H9 (cell line): ENCODE measurements around the gene ANKZF1. TPM values are rescaled to one million over a fixed set of nuclear protein-coding genes. Genes with fewer than 3 reads are reported as not detected.

Experiments
- DNase-seq: peaks from one replicate; pipeline ENCODE4 v3.0.0-alpha.2; 2017
- H2AFZ ChIP-seq: one replicate; pipeline ENCODE4 v1.6.1; 2013; ENCODE audit warnings: mild to moderate bottlenecking, low read length, control low read depth, moderate library complexity
- H2AK5ac ChIP-seq: 2 replicates; pipeline ENCODE4 v1.6.1; 2013; ENCODE audit warnings: low read length, control low read depth, mixed read lengths; ENCODE audit not compliant: insufficient read length
- H2BK120ac ChIP-seq: one replicate; pipeline ENCODE4 v1.6.1; 2013; ENCODE audit warnings: low read depth, mild to moderate bottlenecking, low read length, control low read depth, inconsistent platforms; ENCODE audit not compliant: poor library complexity, severe bottlenecking
- H2BK12ac ChIP-seq: 2 replicates; pipeline ENCODE4 v1.6.1; 2013; ENCODE audit warnings: low read length, control low read depth, mixed read lengths, low read depth; ENCODE audit not compliant: insufficient read length
- H2BK15ac ChIP-seq: 2 replicates; pipeline ENCODE4 v1.6.1; 2013; ENCODE audit warnings: low read depth, low read length, control low read depth
- H2BK20ac ChIP-seq: one replicate; pipeline ENCODE4 v1.6.1; 2013; ENCODE audit warnings: low read depth, mild to moderate bottlenecking, low read length, control low read depth, inconsistent platforms; ENCODE audit not compliant: poor library complexity, severe bottlenecking
- H2BK5ac ChIP-seq: 2 replicates; pipeline ENCODE4 v1.6.1; 2013; ENCODE audit warnings: low read length, control low read depth, mixed read lengths; ENCODE audit not compliant: insufficient read length
- H3K14ac ChIP-seq: 2 replicates; pipeline ENCODE4 v1.6.1; 2013; ENCODE audit warnings: low read length, control low read depth; ENCODE audit not compliant: insufficient read depth
- H3K18ac ChIP-seq: 2 replicates; pipeline ENCODE4 v1.6.1; 2013; ENCODE audit warnings: low read depth, mild to moderate bottlenecking, mixed read lengths, low read length, control low read depth; ENCODE audit not compliant: insufficient read length
- H3K23ac ChIP-seq: 2 replicates; pipeline ENCODE4 v1.6.1; 2013; ENCODE audit warnings: low read length, control low read depth, mixed read lengths, low read depth; ENCODE audit not compliant: insufficient read length
- H3K23me2 ChIP-seq: 2 replicates; pipeline ENCODE4 v1.6.1; 2013; ENCODE audit warnings: low read depth, mild to moderate bottlenecking, mixed read lengths, low read length, control low read depth; ENCODE audit not compliant: insufficient read length, poor library complexity, severe bottlenecking
- H3K27ac ChIP-seq: 2 replicates; pipeline ENCODE4 v1.5.1; 2013; ENCODE audit warnings: low read length, control low read depth, mixed read lengths, low read depth; ENCODE audit not compliant: insufficient read length
- H3K27me3 ChIP-seq: 2 replicates; pipeline ENCODE4 v1.6.1; 2013; ENCODE audit warnings: low read length, control low read depth, inconsistent platforms; ENCODE audit not compliant: insufficient read depth
- H3K4ac ChIP-seq: 2 replicates; pipeline ENCODE4 v1.6.1; 2013; ENCODE audit warnings: low read depth, mild to moderate bottlenecking, control low read depth, inconsistent platforms, low read length, moderate library complexity
- H3K4me1 ChIP-seq: 2 replicates; pipeline ENCODE4 v1.6.1; 2013; ENCODE audit warnings: low read length, control low read depth, inconsistent platforms; ENCODE audit not compliant: insufficient read depth
- H3K4me2 ChIP-seq: 2 replicates; pipeline ENCODE4 v1.6.1; 2013; ENCODE audit warnings: low read length, control low read depth, mixed read lengths; ENCODE audit not compliant: insufficient read length, insufficient read depth
- H3K56ac ChIP-seq: 2 replicates; pipeline ENCODE4 v1.6.1; 2013; ENCODE audit warnings: low read depth, mild to moderate bottlenecking, mixed read lengths, low read length, control low read depth; ENCODE audit not compliant: insufficient read length
- H3K79me1 ChIP-seq: 2 replicates; pipeline ENCODE4 v1.6.1; 2013; ENCODE audit warnings: low read depth, mild to moderate bottlenecking, moderate library complexity, low read length, control low read depth, inconsistent platforms; ENCODE audit not compliant: insufficient read depth, poor library complexity, severe bottlenecking
- H3K79me2 ChIP-seq: 2 replicates; pipeline ENCODE4 v1.6.1; 2013; ENCODE audit warnings: low read length, control low read depth, inconsistent platforms; ENCODE audit not compliant: insufficient read depth
- H3K9ac ChIP-seq: 2 replicates; pipeline ENCODE4 v1.6.1; 2013; ENCODE audit warnings: low read length, control low read depth, mixed read lengths; ENCODE audit not compliant: insufficient read length; ENCODE audit errors: extremely low read depth
- H3K9me3 ChIP-seq: one replicate; pipeline ENCODE4 v1.6.1; 2013; ENCODE audit warnings: low read depth, low read length, inconsistent platforms; ENCODE audit not compliant: control insufficient read depth
- H3T11ph ChIP-seq: one replicate; pipeline ENCODE4 v1.6.1; 2013; ENCODE audit warnings: mild to moderate bottlenecking, low read length, control low read depth, inconsistent platforms
- H4K20me1 ChIP-seq: one replicate; pipeline ENCODE4 v1.6.1; 2013; ENCODE audit not compliant: control insufficient read depth, insufficient read length, insufficient read depth
- H4K5ac ChIP-seq: 2 replicates; pipeline ENCODE4 v1.6.1; 2013; ENCODE audit warnings: low read depth, mild to moderate bottlenecking, mixed read lengths, low read length, control low read depth; ENCODE audit not compliant: insufficient read length
- H4K8ac ChIP-seq: replicated peaks from 2 replicates; pipeline ENCODE4 v1.6.1; 2013; ENCODE audit warnings: low read length, control low read depth, mixed read lengths, low read depth; ENCODE audit not compliant: insufficient read length
- H4K91ac ChIP-seq: 2 replicates; pipeline ENCODE4 v1.6.1; 2013; ENCODE audit warnings: low read depth, mild to moderate bottlenecking, moderate library complexity, mixed read lengths, low read length, control low read depth; ENCODE audit not compliant: insufficient read length
- H3K27ac Mint-ChIP-seq, 3 experiments: 2 replicates in 2 of 3; 3 replicates in 1 of 3; pipeline ENCODE4 v1.8.0; 2020 to 2021; ENCODE audit warnings: mixed read lengths in 3 of 3, mild to moderate bottlenecking in 1 of 3, moderate library complexity in 1 of 3
- H3K27me3 Mint-ChIP-seq: 2 replicates; pipeline ENCODE4 v1.8.0; 2021; ENCODE audit warnings: low read depth, mild to moderate bottlenecking, moderate library complexity, mixed read lengths
- H3K36me3 Mint-ChIP-seq, 3 experiments: 2 replicates in 2 of 3; 3 replicates in 1 of 3; pipeline ENCODE4 v1.8.0; 2020 to 2021; ENCODE audit warnings: low read depth in 3 of 3, mixed read lengths in 3 of 3; ENCODE audit not compliant: insufficient read depth in 1 of 3
- H3K4me1 Mint-ChIP-seq, 2 experiments: 2 replicates each; pipeline ENCODE4 v1.8.0; 2020; ENCODE audit warnings: mixed read lengths in 2 of 2
- H3K4me3 Mint-ChIP-seq, 2 experiments: 2 replicates in 1 of 2; 3 replicates in 1 of 2; pipeline ENCODE4 v1.8.0; 2020 to 2021; ENCODE audit warnings: mild to moderate bottlenecking in 2 of 2, mixed read lengths in 2 of 2, moderate library complexity in 1 of 2
- H3K9me3 Mint-ChIP-seq, 2 experiments: 2 replicates in 1 of 2; 3 replicates in 1 of 2; pipeline ENCODE4 v1.8.0; 2020; ENCODE audit warnings: mild to moderate bottlenecking in 2 of 2, mixed read lengths in 2 of 2, moderate library complexity in 1 of 2
- WGBS: extraction: QIAGEN DNeasy Blood & Tissue Kit; methylation state at CpG from one replicate; pipeline ENCODE4 v1.1.7; 2013; ENCODE audit warnings: missing lambda C conversion rate, low lambda C conversion rate, mixed read lengths; ENCODE audit not compliant: insufficient read length; ENCODE audit errors: extremely low coverage; 5-methylcytosine and 5-hydroxymethylcytosine counted together
- total RNA-seq: library from RNA; stranded (reverse); gene quantifications from 2 replicates; pipeline ENCODE4 v1.2.1, GENCODE V29; 2021
- TF ChIP-seq, protein P1 (sequence below): fragments of 200-600 bp; sonication (generic); conservative IDR thresholded peaks from 3 replicates; pipeline ENCODE4 v1.8.0; 2021; ENCODE audit warnings: antibody characterized with exemption, mild to moderate bottlenecking

ANKZF1 gene
- total RNA-seq, 1 experiment from 2014 or later: 55.4 TPM

DNA sequence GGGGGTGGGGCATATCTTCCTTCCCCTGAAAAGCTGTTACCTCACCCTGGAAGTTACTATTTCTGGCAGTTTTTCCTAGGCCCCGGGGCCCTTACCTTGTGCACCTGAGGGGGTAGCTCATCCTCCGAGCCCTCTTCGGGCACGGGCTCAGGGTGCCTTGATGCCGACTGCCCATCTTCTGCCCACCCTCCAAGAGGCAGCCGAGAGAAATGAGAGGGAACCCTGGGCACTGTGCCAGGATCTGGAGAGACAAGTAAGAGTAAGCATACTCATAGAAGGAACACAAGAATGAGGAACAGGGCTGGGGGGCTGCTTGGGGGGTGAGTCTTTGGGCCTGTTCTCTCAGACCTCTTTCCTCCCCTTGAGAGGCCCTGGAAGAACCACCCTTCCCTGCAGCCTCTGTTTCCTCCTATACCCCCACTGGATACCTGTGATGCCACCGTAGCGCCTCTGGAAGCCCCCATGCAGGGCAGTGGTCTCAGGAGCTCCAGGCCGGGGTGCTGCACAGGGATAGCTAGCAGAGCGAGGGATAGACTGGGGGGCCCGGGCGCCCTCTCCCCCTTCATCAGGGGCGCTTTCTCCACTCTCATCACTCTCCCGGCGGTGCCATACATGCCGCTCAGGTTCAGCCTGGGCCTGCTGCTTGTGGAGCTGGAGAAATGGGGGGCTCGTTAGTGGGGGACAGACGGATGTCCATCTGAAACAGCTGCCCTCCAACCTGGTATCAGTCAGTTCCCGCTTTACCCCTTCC is 8.8 kb upstream of the ANKZF1 start:
- no peaks in the 10 kb centered on the region for H3K79me2 ChIP-seq
- H3K4ac ChIP-seq: no peak overlapping the region
- no peak overlapping the region for H2AFZ ChIP-seq
- H3K23ac ChIP-seq: no peak overlapping the region
- TF ChIP-seq, protein P1, sequence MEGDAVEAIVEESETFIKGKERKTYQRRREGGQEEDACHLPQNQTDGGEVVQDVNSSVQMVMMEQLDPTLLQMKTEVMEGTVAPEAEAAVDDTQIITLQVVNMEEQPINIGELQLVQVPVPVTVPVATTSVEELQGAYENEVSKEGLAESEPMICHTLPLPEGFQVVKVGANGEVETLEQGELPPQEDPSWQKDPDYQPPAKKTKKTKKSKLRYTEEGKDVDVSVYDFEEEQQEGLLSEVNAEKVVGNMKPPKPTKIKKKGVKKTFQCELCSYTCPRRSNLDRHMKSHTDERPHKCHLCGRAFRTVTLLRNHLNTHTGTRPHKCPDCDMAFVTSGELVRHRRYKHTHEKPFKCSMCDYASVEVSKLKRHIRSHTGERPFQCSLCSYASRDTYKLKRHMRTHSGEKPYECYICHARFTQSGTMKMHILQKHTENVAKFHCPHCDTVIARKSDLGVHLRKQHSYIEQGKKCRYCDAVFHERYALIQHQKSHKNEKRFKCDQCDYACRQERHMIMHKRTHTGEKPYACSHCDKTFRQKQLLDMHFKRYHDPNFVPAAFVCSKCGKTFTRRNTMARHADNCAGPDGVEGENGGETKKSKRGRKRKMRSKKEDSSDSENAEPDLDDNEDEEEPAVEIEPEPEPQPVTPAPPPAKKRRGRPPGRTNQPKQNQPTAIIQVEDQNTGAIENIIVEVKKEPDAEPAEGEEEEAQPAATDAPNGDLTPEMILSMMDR: no peak
- H4K5ac ChIP-seq: no peak overlapping the region
- Mint-ChIP-seq H3K36me3 (peaks cover 31 to 65% (median 64%) of the 10 kb centered on the region in 3 experiments), H3K4me3 (no peak overlapping the region), H3K4me1 (peaks cover 19 to 23% of the 10 kb centered on the region in 2 experiments), H3K27ac (no peak overlapping the region), H3K9me3 (no peaks in the 10 kb centered on the region), H3K27me3 (peaks cover 3% of the 10 kb centered on the region; the same call in 1 of the 2 replicates)
- H4K91ac ChIP-seq: no peak overlapping the region
- H3T11ph ChIP-seq: no peak overlapping the region
- no peak overlapping the region for H3K56ac ChIP-seq
- no peaks in the 10 kb centered on the region for H4K20me1 ChIP-seq
- H2BK15ac ChIP-seq: no peak overlapping the region
- no peak overlapping the region for H3K9ac ChIP-seq
- H3K4me2 ChIP-seq: no peak overlapping the region
- H3K27ac ChIP-seq: no peak overlapping the region
- no peak overlapping the region for H4K8ac ChIP-seq
- no peaks in the 10 kb centered on the region for H3K27me3 ChIP-seq
- no peak overlapping the region for H3K18ac ChIP-seq
- no peak overlapping the region for H3K14ac ChIP-seq
- no peak overlapping the region for H2AK5ac ChIP-seq
- no peak overlapping the region for H2BK5ac ChIP-seq
- H2BK20ac ChIP-seq: no peak overlapping the region
- WGBS: no CpG with 5 or more reads among the region's 19 CpGs
- no peaks in the 10 kb centered on the region for H3K79me1 ChIP-seq
- peaks cover 7% of the 10 kb centered on the region for H3K23me2 ChIP-seq
- no peaks in the 10 kb centered on the region for H3K4me1 ChIP-seq
- H3K9me3 ChIP-seq: no peaks in the 10 kb centered on the region
- H2BK12ac ChIP-seq: no peak overlapping the region
- H2BK120ac ChIP-seq: no peak overlapping the region
- DNase-seq: no peak
